GM12801 (cell line): Measurements from ENCODE around the gene MVP.

ENCODE experiments used
- TF ChIP-seq, protein P1 (sequence below): IDR thresholded peaks from one replicate; pipeline ENCODE4 v1.5.1; 2011; ENCODE audit warnings: control low read depth; ENCODE audit not compliant: insufficient read length; ENCODE audit errors: extremely low read depth

The MVP gene

DNA sequence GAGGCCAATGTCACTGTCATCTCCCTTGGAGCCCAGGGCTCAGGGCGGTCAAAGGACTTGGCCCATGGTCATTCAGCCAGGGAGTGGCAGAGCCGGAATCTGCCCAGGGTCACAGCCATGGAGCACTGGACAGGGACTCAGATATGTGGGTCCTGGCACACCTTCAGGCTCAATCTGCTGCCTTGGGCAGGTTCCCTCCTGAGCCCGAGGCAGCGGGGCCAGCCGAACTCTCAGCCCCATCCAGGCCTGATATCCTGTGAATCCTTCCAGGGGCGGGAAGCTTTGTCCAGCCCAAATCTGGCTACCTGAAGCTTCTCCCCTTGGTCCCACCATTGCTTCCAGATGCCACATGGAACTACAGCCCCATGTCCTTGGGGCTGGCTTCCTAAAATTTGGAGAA lies 54.9 kb downstream of the MVP start:
- TF ChIP-seq, protein P1, sequence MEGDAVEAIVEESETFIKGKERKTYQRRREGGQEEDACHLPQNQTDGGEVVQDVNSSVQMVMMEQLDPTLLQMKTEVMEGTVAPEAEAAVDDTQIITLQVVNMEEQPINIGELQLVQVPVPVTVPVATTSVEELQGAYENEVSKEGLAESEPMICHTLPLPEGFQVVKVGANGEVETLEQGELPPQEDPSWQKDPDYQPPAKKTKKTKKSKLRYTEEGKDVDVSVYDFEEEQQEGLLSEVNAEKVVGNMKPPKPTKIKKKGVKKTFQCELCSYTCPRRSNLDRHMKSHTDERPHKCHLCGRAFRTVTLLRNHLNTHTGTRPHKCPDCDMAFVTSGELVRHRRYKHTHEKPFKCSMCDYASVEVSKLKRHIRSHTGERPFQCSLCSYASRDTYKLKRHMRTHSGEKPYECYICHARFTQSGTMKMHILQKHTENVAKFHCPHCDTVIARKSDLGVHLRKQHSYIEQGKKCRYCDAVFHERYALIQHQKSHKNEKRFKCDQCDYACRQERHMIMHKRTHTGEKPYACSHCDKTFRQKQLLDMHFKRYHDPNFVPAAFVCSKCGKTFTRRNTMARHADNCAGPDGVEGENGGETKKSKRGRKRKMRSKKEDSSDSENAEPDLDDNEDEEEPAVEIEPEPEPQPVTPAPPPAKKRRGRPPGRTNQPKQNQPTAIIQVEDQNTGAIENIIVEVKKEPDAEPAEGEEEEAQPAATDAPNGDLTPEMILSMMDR, result no peak

DNA sequence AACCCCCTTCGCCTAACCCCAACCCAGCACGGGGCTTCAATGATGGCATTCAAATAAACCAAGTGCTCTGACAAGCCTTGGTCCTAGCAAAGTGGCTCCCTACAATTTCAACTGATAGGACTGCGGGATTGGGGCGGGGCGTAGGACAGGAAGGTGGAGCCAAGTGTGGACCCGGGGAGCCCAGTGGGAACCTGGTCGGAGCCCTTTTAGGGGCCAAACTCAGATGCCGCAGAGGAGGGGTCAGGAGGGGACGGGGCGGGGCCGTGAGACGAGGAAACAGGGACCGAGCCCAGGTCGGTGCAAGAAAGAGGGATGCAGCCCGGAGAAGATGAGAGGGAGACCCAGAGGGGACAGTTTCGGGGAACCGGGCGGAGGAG lies 55.9 kb downstream of the MVP start:
- TF ChIP-seq, protein P1, result no peak

DNA sequence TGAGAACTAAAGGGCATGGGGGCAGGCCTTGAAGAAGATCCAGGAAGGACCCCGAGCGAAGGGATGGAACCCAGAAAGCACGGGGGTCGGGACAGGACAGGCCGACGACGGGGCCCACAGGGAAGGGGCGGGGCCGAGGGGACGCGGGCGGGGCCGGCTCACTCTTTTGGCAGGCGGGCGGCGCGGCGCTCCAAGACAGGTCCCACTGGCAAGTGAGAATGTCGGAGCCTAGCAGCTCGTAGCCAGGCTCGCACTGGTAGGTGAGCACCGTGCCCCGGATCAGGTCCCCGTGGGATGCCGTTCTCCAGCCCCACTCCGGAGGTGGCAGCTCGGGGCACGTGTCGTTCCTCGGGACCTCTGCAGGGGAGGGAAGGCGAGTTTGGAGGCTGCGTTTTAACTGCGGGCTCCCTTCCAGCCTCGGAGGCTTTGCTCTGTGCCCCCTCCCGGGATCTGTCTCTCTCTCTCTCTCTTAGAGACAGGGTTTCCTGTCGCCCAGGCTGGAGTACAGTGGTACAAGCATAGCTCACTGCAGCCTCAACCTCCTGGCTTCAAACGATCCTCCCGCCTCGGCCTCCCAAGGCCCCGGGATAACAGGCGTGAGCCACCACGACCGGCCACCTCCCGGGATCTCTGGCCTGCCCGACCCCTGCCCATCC lies 56.5 kb downstream of the MVP start:
- TF ChIP-seq, protein P1, result no peak

DNA sequence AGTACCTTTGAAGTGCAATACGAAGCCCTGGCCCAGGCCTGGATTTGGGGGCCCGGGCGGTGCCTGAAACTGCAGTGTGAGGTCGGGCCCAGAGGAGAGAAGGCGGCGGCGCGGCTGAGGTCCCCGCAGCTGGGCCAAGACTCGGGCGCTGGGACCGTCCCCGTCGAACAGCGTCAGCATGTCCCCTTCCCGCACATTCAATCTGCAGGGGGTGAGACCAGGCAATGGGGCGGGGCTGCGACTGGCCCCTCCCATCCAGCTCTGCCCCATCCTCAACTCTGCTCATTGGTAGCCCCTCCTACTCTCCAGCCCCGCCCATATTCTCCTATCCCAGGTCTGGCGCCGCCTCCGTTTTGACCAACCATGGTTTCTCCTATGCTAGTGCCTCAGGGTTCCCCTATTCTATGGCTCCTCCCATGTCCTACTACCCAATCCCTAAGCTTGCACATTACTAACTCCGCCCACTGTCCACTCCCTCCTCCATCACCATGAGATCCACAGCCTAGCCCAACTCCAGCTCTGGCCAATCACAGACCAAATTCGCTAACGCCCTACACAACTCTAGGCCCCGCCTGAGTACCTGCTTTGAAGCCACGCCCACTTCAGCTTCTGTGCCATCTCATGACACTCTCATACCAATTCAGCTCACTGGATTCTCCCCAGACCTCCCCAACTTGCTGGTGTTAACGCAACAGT lies 57.2 kb downstream of the MVP start:
- TF ChIP-seq, protein P1, result no peak

DNA sequence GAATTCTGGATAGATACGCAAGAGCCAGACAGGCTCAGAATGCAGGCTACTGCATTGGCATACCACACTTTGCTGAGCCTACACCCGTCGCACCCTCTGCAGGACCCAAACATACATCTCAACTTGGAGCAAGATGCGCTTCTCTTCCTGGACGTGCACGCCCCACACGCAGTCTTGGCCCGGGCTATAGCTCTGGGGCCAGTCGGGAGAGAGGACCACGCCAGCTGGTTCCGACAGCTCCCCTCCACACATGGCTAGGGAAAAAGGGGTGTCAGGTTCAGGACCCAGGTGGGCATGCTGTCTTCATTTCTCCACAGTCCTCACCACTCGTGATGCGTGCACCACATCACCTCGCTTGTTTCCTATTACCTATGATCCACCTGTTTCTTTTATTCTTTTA lies 57.9 kb downstream of the MVP start:
- TF ChIP-seq, protein P1, result no peak

DNA sequence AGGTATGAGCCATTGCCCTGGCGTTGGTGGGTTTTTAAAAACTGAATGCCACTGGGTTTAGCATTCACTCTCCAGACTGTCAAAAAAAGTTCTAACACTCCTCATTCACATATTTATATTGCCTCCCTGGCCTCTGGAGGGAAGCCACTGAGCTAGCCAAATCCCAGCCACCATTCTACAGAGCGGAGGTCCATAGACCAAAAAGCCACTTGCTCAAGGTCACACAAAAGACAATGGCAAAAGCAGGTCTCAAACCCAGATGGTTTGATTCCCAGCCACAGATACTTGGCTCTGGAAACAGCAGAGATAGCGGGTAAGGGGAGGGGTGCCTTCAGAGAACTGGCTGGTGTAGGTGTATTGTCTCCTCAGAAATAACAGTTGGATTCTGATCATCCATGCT lies 60.8 kb downstream of the MVP start:
- TF ChIP-seq, protein P1, result no peak

DNA sequence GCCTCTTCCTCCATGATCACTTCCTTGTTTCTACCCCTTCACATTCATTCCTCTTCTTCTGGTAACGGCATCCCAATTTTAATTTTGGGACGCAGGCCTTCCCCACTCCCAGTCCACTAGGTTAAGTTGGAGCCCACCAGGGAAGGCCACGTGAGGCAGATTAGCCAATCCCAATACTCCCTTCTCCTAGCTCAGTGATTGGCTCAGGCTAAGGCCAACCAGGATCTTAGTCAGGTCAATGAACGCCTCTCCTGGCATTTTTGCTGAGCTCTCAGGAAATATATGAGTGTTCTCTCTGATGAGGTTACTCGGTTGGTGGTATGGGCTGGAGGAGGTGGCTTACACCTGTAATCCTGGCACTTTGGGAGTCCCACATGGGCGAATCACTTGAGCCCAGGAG lies 63.7 kb downstream of the MVP start:
- TF ChIP-seq, protein P1, result no peak
